Measurements from ENCODE around the gene MAML2. TPM values are rescaled to one million over a fixed set of nuclear protein-coding genes. Genes with fewer than 3 reads are reported as not detected.

The MAML2 gene
- total RNA-seq, 1 experiment from 2014 or later = 2.7 TPM

GRCh38 chr11:96197801-96198701 is 144.9 kb downstream of the MAML2 start:
- TF ChIP-seq CTCF (conservative IDR thresholded peaks at IDR 0.05) = no peak
- no peaks in the 10 kb centered on the region for H3K27me3 Mint-ChIP-seq (ENCODE audit: low read depth)
- H4K20me1 ChIP-seq (ENCODE audit: control insufficient read depth, insufficient read depth, insufficient read length) = no peaks in the 10 kb centered on the region
- H4K8ac ChIP-seq (replicated peaks; ENCODE audit: insufficient read length, low read depth, low read length) = no peak overlapping the region
- no peak overlapping the region for H3K18ac ChIP-seq (ENCODE audit: insufficient read length, low read depth, low read length)
- H3T11ph ChIP-seq (ENCODE audit: low read length) = no peak overlapping the region
- H3K79me1 ChIP-seq (ENCODE audit: insufficient read depth, low read depth, low read length, poor library complexity, severe bottlenecking) = no peaks in the 10 kb centered on the region
- no CpG with 5 or more reads among the region's 4 CpGs for WGBS (ENCODE audit: extremely low coverage, insufficient read length, low lambda C conversion rate)
- H2BK12ac ChIP-seq (ENCODE audit: insufficient read length, low read depth, low read length) = no peak overlapping the region
- peaks cover 20% of the 10 kb centered on the region for H3K4me1 ChIP-seq (ENCODE audit: insufficient read depth, low read length)
- H2BK15ac ChIP-seq (ENCODE audit: low read depth, low read length) = no peak overlapping the region
- no peak for DNase-seq
- no peak overlapping the region for H4K91ac ChIP-seq (ENCODE audit: insufficient read length, low read depth, low read length)
- no peak overlapping the region for H3K9ac ChIP-seq (ENCODE audit: extremely low read depth, insufficient read length, low read length)
- no peaks in the 10 kb centered on the region for H3K79me2 ChIP-seq (ENCODE audit: insufficient read depth, low read length)
- no peak overlapping the region for H3K4ac ChIP-seq (ENCODE audit: low read depth, low read length)
- no peaks in the 10 kb centered on the region for H3K27me3 ChIP-seq (ENCODE audit: insufficient read depth, low read length)
- H3K4me2 ChIP-seq (ENCODE audit: insufficient read depth, insufficient read length, low read length) = peak overlapping the region; percentile 43
- no peak overlapping the region for H2AFZ ChIP-seq (ENCODE audit: low read length)
- H3K14ac ChIP-seq (ENCODE audit: insufficient read depth, low read length) = no peak overlapping the region
- peak overlapping the region; percentile 62 for H3K27ac ChIP-seq (ENCODE audit: insufficient read length, low read depth, low read length)
- H3K4me1 Mint-ChIP-seq = peaks cover 57 to 59% of the 10 kb centered on the region in 2 experiments
- H3K23ac ChIP-seq (ENCODE audit: insufficient read length, low read depth, low read length) = no peak overlapping the region
- H3K36me3 Mint-ChIP-seq (ENCODE audit: insufficient read depth in 1 of 3, low read depth in 3 of 3) = peaks cover 0 to 4% (median 0%) of the 10 kb centered on the region in 3 experiments; a peak in 1 of 7 replicates
- no peak overlapping the region for H3K56ac ChIP-seq (ENCODE audit: insufficient read length, low read depth, low read length)
- no peak overlapping the region for H3K4me3 Mint-ChIP-seq
- no peaks in the 10 kb centered on the region for H3K9me3 ChIP-seq (ENCODE audit: control insufficient read depth, low read depth, low read length)
- no peak overlapping the region for H3K27ac Mint-ChIP-seq
- H3K23me2 ChIP-seq (ENCODE audit: insufficient read length, low read depth, low read length, poor library complexity, severe bottlenecking) = no peaks in the 10 kb centered on the region
- H2BK5ac ChIP-seq (ENCODE audit: insufficient read length, low read length) = no peak overlapping the region
- H4K5ac ChIP-seq (ENCODE audit: insufficient read length, low read depth, low read length) = no peak overlapping the region
- no peak overlapping the region for H2BK20ac ChIP-seq (ENCODE audit: low read depth, low read length, poor library complexity, severe bottlenecking)
- H2BK120ac ChIP-seq (ENCODE audit: low read depth, low read length, poor library complexity, severe bottlenecking) = no peak overlapping the region
- H2AK5ac ChIP-seq (ENCODE audit: insufficient read length, low read length) = peak overlapping the region; percentile 42
- H3K9me3 Mint-ChIP-seq = no peaks in the 10 kb centered on the region; a peak in 1 of 5 replicates
